ENCODE results near the gene PBX4. TPM values are rescaled to one million over a fixed set of nuclear protein-coding genes. Genes with fewer than 3 reads are reported as not detected.

Gene PBX4
- total RNA-seq, 1 experiment from 2014 or later = 11.6 TPM

DNA sequence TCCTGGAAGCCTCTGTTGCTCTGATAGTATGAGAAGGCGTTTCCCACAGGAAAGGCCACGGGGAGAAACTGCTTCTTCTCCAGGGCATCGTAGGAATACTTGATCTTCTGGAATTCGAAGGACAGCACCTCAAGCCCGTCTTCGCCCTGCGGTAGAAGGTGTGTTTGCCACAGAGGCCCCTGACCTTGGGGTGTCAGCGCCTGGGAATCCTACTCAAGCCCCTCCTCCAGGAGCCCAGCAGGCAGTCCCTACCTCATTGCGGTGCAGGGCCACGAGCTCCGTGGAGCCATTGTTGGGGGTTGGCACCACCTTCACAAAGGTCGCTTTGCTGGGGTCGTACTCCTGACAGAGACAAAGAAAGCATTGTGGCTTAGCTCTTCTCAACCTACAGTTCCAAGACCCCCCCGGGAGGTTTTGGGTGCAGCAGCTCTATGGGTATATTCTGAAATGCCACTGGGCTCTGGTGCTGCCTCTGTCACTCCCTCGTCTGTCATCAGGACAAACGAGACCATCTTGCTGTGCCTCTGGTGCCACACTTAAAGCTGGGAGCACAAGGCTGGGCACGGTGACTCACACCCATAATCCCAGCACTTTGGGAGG lies 41.3 kb upstream of the PBX4 start:
- ATAC-seq (no peak), DNase-seq (ENCODE audit: low read depth, low spot score) (no peak)
- H3K27me3 ChIP-seq (ENCODE audit: insufficient read depth, low read length) = no peaks in the 10 kb centered on the region
- no peak overlapping the region for H3K27ac ChIP-seq (ENCODE audit: low read depth, low read length)
- no TSS peak for BruUV-seq (replicated peaks)
- RAD21 ChIA-PET (ENCODE audit: low non-redundant PET in 1 of 2, low total read pairs in 2 of 2, uncharacterized antibody in 2 of 2, unreplicated experiment in 2 of 2) = no interaction called here
- POLR2A ChIA-PET = no interaction called here
- H3K36me3 ChIP-seq (ENCODE audit: control insufficient read depth in 1 of 2, insufficient read depth in 2 of 2, low read length in 2 of 2) = peaks cover 36 to 48% of the 10 kb centered on the region in 2 experiments
- intact Hi-C loops (cut with micrococcal nuclease) = no loop called here
- H2AFZ ChIP-seq (ENCODE audit: low read depth, low read length, poor library complexity, severe bottlenecking) = no peak overlapping the region
- no peak overlapping the region for H3K4me3 ChIP-seq (replicated peaks in 1 of 2; ENCODE audit: low read depth in 1 of 2, low read length in 2 of 2)
- no peaks in the 10 kb centered on the region for H4K20me1 ChIP-seq (ENCODE audit: insufficient read depth)
- H3K4me2 ChIP-seq (ENCODE audit: low read length) = no peak overlapping the region
- no peaks in the 10 kb centered on the region for H3K9me3 ChIP-seq (ENCODE audit: control insufficient read depth in 1 of 2, insufficient read depth in 1 of 2, low read depth in 1 of 2, low read length in 2 of 2)
- H3K9ac ChIP-seq (ENCODE audit: low read length) = no peak overlapping the region
- no peaks in the 10 kb centered on the region for H3K9me2 ChIP-seq (ENCODE audit: insufficient read depth)
- peaks cover 8 to 33% of the 10 kb centered on the region in 2 experiments; a peak in 3 of 4 replicates for H3K4me1 ChIP-seq (ENCODE audit: control insufficient read depth in 1 of 2, insufficient read depth in 2 of 2, low read length in 2 of 2)
- TF ChIP-seq YY1 (IDR thresholded peaks at IDR 0.05; ENCODE audit: extremely low read depth, insufficient replicate concordance, low read depth, low read length) (no peak), SIN3A (IDR thresholded peaks at IDR 0.05; ENCODE audit: low read depth) (no peak), JUND (IDR thresholded peaks at IDR 0.05) (no peak)
- CTCF ChIA-PET = no interaction called here
- peaks cover 41% of the 10 kb centered on the region for H3K79me2 ChIP-seq (ENCODE audit: insufficient read depth, low read length)

DNA sequence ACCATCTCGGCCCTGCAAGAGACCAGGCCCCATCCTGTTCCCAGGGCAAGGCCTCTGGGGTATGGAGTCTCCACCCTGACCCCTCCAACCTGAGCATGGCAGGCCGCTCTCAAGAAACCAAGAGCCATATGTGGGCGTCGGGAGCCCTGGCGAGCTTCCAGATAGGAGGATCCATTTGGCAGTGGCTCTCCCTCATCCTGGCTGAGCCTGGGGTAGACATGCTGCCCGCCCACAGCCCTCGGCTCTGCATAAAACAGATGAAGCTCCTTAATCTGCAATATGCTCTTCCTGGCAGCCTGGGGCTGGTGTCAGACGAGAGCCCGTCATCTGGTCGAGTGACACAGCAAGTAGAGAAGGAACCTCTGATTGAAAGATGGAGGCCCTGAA lies 38.9 kb upstream of the PBX4 start:
- no peak overlapping the region for H3K9ac ChIP-seq (ENCODE audit: low read length)
- no peak overlapping the region for H3K4me2 ChIP-seq (ENCODE audit: low read length)
- DNase-seq (ENCODE audit: low read depth, low spot score) (no peak), ATAC-seq (no peak)
- no peaks in the 10 kb centered on the region for H3K27me3 ChIP-seq (ENCODE audit: insufficient read depth, low read length)
- H3K9me2 ChIP-seq (ENCODE audit: insufficient read depth) = no peaks in the 10 kb centered on the region
- POLR2A ChIA-PET = interaction anchor here (0.7 kb wide), 1 partner anchor 56 kb away, joined by 3 read pairs; no protein-coding TSS in a partner anchor
- H3K4me3 ChIP-seq (replicated peaks in 1 of 2; ENCODE audit: low read depth in 1 of 2, low read length in 2 of 2) = no peak overlapping the region
- H3K9me3 ChIP-seq (ENCODE audit: control insufficient read depth in 1 of 2, insufficient read depth in 1 of 2, low read depth in 1 of 2, low read length in 2 of 2) = no peaks in the 10 kb centered on the region
- TF ChIP-seq JUND (IDR thresholded peaks at IDR 0.05) (no peak), SP1 (IDR thresholded peaks at IDR 0.05; ENCODE audit: low read depth) (no peak), POLR2AphosphoS5 (IDR thresholded peaks at IDR 0.05; ENCODE audit: low read depth, low read length) (no peak), YY1 (IDR thresholded peaks at IDR 0.05; ENCODE audit: extremely low read depth, insufficient replicate concordance, low read depth, low read length) (no peak), EZH2phosphoT487 (IDR thresholded peaks at IDR 0.05; ENCODE audit: borderline replicate concordance) (no peak), SRF (IDR thresholded peaks at IDR 0.05; ENCODE audit: low read depth) (no peak), FOSL1 (IDR thresholded peaks at IDR 0.05; ENCODE audit: low read depth) (no peak), ELF1 (IDR thresholded peaks at IDR 0.05; ENCODE audit: borderline replicate concordance, low read depth) (no peak), POLR2A (IDR thresholded peaks at IDR 0.05; ENCODE audit: borderline replicate concordance, extremely low read depth, insufficient read depth, insufficient read length) (no peak)
- TF ChIP-seq, protein P1, sequence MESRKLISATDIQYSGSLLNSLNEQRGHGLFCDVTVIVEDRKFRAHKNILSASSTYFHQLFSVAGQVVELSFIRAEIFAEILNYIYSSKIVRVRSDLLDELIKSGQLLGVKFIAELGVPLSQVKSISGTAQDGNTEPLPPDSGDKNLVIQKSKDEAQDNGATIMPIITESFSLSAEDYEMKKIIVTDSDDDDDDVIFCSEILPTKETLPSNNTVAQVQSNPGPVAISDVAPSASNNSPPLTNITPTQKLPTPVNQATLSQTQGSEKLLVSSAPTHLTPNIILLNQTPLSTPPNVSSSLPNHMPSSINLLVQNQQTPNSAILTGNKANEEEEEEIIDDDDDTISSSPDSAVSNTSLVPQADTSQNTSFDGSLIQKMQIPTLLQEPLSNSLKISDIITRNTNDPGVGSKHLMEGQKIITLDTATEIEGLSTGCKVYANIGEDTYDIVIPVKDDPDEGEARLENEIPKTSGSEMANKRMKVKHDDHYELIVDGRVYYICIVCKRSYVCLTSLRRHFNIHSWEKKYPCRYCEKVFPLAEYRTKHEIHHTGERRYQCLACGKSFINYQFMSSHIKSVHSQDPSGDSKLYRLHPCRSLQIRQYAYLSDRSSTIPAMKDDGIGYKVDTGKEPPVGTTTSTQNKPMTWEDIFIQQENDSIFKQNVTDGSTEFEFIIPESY (IDR thresholded peaks at IDR 0.05; ENCODE audit: extremely low read depth, insufficient replicate concordance, low read length) = no peak
- TF ChIP-seq, protein P2, sequence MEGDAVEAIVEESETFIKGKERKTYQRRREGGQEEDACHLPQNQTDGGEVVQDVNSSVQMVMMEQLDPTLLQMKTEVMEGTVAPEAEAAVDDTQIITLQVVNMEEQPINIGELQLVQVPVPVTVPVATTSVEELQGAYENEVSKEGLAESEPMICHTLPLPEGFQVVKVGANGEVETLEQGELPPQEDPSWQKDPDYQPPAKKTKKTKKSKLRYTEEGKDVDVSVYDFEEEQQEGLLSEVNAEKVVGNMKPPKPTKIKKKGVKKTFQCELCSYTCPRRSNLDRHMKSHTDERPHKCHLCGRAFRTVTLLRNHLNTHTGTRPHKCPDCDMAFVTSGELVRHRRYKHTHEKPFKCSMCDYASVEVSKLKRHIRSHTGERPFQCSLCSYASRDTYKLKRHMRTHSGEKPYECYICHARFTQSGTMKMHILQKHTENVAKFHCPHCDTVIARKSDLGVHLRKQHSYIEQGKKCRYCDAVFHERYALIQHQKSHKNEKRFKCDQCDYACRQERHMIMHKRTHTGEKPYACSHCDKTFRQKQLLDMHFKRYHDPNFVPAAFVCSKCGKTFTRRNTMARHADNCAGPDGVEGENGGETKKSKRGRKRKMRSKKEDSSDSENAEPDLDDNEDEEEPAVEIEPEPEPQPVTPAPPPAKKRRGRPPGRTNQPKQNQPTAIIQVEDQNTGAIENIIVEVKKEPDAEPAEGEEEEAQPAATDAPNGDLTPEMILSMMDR (IDR thresholded peaks at IDR 0.05 in 2 of 3, conservative IDR thresholded peaks at IDR 0.05 in 1 of 3; ENCODE audit: borderline replicate concordance in 1 of 3, insufficient read depth in 1 of 3, low read depth in 2 of 3, low read length in 2 of 3) = no peak
- H3K4me1 ChIP-seq (ENCODE audit: control insufficient read depth in 1 of 2, insufficient read depth in 2 of 2, low read length in 2 of 2) = peaks cover 6 to 23% of the 10 kb centered on the region in 2 experiments; a peak in 3 of 4 replicates
- RAD21 ChIA-PET (ENCODE audit: low non-redundant PET in 1 of 2, low total read pairs in 2 of 2, uncharacterized antibody in 2 of 2, unreplicated experiment in 2 of 2) = no interaction called here
- H3K79me2 ChIP-seq (ENCODE audit: insufficient read depth, low read length) = peaks cover 32% of the 10 kb centered on the region
- H3K27ac ChIP-seq (ENCODE audit: low read depth, low read length) = no peak overlapping the region
- BruUV-seq (replicated peaks) = no TSS peak
- H4K20me1 ChIP-seq (ENCODE audit: insufficient read depth) = no peaks in the 10 kb centered on the region
- peaks cover 46 to 68% of the 10 kb centered on the region in 2 experiments for H3K36me3 ChIP-seq (ENCODE audit: control insufficient read depth in 1 of 2, insufficient read depth in 2 of 2, low read length in 2 of 2)
- CTCF ChIA-PET = no interaction called here
- no peak overlapping the region for H2AFZ ChIP-seq (ENCODE audit: low read depth, low read length, poor library complexity, severe bottlenecking)
- intact Hi-C loops (cut with micrococcal nuclease) = no loop called here
